Measurements from ENCODE around the gene PSMD14.

DNA sequence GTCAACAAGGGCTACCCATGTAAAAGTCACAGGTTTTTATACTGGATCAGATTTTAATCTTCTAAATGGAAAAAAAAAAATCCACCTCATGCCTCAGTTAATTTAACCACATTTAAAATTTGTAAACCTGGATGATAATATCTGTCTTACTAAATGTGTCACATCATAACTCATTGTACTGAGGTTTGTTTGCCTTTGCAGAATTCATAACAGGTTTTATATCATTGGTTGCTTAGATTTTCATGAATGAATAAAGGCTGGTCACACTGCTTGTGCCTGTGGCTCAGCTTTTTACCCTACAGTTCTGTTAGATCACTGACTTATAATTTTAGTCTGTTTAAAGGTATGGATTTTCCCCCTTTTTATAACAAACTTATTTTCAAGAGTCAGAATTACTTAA lies 48.9 kb downstream of the PSMD14 start:
- TF ChIP-seq, protein P1, sequence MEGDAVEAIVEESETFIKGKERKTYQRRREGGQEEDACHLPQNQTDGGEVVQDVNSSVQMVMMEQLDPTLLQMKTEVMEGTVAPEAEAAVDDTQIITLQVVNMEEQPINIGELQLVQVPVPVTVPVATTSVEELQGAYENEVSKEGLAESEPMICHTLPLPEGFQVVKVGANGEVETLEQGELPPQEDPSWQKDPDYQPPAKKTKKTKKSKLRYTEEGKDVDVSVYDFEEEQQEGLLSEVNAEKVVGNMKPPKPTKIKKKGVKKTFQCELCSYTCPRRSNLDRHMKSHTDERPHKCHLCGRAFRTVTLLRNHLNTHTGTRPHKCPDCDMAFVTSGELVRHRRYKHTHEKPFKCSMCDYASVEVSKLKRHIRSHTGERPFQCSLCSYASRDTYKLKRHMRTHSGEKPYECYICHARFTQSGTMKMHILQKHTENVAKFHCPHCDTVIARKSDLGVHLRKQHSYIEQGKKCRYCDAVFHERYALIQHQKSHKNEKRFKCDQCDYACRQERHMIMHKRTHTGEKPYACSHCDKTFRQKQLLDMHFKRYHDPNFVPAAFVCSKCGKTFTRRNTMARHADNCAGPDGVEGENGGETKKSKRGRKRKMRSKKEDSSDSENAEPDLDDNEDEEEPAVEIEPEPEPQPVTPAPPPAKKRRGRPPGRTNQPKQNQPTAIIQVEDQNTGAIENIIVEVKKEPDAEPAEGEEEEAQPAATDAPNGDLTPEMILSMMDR (IDR thresholded peaks at IDR 0.05) = no peak
- TF ChIP-seq EP300 (IDR thresholded peaks at IDR 0.05) (no peak), POLR2AphosphoS5 (IDR thresholded peaks at IDR 0.05) (no peak), POLR2A (IDR thresholded peaks at IDR 0.05) (no peak)

Data from upper lobe of left lung (tissue), 4 donors.